Liver (tissue), 9 donors: ENCODE measurements around the gene YPEL4. TPM values are rescaled to one million over a fixed set of nuclear protein-coding genes. Genes with fewer than 3 reads are reported as not detected.

Experiments
- DNase-seq: peaks from one replicate; pipeline ENCODE4 v3.0.0-alpha.2; 2017; ENCODE audit warnings: low spot score
- H3K27ac ChIP-seq, 2 donors: one replicate each; pipeline ENCODE4 v1.7.0; 2013; ENCODE audit warnings: inconsistent platforms in 2 of 2, low read length in 2 of 2, control low read depth in 1 of 2, low read depth in 1 of 2, mild to moderate bottlenecking in 1 of 2
- H3K27me3 ChIP-seq, 4 donors: one replicate each; pipeline versions ENCODE4 v1.6.1 to v1.7.0; 2013; ENCODE audit warnings: low read length in 3 of 4, inconsistent platforms in 1 of 4, mild to moderate bottlenecking in 1 of 4, moderate library complexity in 1 of 4; ENCODE audit not compliant: control insufficient read depth in 4 of 4, insufficient read depth in 4 of 4
- H3K36me3 ChIP-seq, 4 donors: one replicate each; pipeline versions ENCODE4 v1.6.1 to v1.7.0; 2013; ENCODE audit warnings: low read length in 3 of 4, mild to moderate bottlenecking in 3 of 4, low read depth in 1 of 4, moderate library complexity in 1 of 4; ENCODE audit not compliant: control insufficient read depth in 4 of 4, insufficient read depth in 3 of 4
- H3K4me1 ChIP-seq, 4 donors: one replicate each; pipeline versions ENCODE4 v1.6.1 to v1.7.0; 2013; ENCODE audit warnings: low read length in 3 of 4, mild to moderate bottlenecking in 3 of 4, moderate library complexity in 1 of 4; ENCODE audit not compliant: control insufficient read depth in 4 of 4, insufficient read depth in 4 of 4
- H3K4me3 ChIP-seq, 3 donors: one replicate each; pipeline versions ENCODE4 v1.6.1 to v1.7.0; 2013; ENCODE audit warnings: low read length in 3 of 3, control low read depth in 1 of 3, low read depth in 1 of 3, mild to moderate bottlenecking in 1 of 3
- H3K9ac ChIP-seq, 2 donors: one replicate each; pipeline ENCODE4 v1.7.0; 2013; ENCODE audit warnings: low read length in 2 of 2, mild to moderate bottlenecking in 2 of 2, moderate library complexity in 2 of 2, control low read depth in 1 of 2, low read depth in 1 of 2
- H3K9me3 ChIP-seq, 4 donors: one replicate each; pipeline versions ENCODE4 v1.6.1 to v1.7.0; 2013; ENCODE audit warnings: low read length in 3 of 4; ENCODE audit not compliant: control insufficient read depth in 4 of 4
- ATF3 ChIP-seq: IDR thresholded peaks from 2 replicates; pipeline ENCODE4 v1.6.1; 2016; ENCODE audit warnings: antibody characterized with exemption
- CTCF ChIP-seq: fragments of 150-350 bp; IDR thresholded peaks from 2 replicates; pipeline ENCODE4 v1.5.1; 2017; ENCODE audit warnings: improper control_type of control experiment, low read depth, low read length; ENCODE audit not compliant: missing input control
- EGR1 ChIP-seq, 2 donors: IDR thresholded peaks; 2 replicates each; pipeline ENCODE4 v1.6.1; 2016 to 2018; ENCODE audit warnings: antibody characterized with exemption in 2 of 2, low read depth in 2 of 2
- FOXA1 ChIP-seq: IDR thresholded peaks from 2 replicates; pipeline ENCODE4 v1.6.1; 2016; ENCODE audit warnings: antibody characterized with exemption
- FOXA2 ChIP-seq: IDR thresholded peaks from 2 replicates; pipeline ENCODE4 v1.6.1; 2016; ENCODE audit warnings: antibody characterized with exemption
- GABPA ChIP-seq, 2 donors: IDR thresholded peaks in 1 of 2; conservative IDR thresholded peaks in 1 of 2; 2 replicates each; pipeline ENCODE4 v1.6.1; 2016; ENCODE audit warnings: antibody characterized with exemption in 2 of 2, mild to moderate bottlenecking in 1 of 2, moderate library complexity in 1 of 2
- HNF4A ChIP-seq, 2 donors: conservative IDR thresholded peaks; 2 replicates each; pipeline ENCODE4 v1.6.1; 2016; ENCODE audit warnings: antibody characterized with exemption in 2 of 2, mild to moderate bottlenecking in 2 of 2
- JUND ChIP-seq, 2 donors: IDR thresholded peaks; 2 replicates each; pipeline ENCODE4 v1.6.1; 2016; ENCODE audit warnings: antibody characterized with exemption in 2 of 2
- MAX ChIP-seq: IDR thresholded peaks from 2 replicates; pipeline ENCODE4 v1.6.1; 2016; ENCODE audit warnings: antibody characterized with exemption
- NR2F2 ChIP-seq: IDR thresholded peaks from 2 replicates; pipeline ENCODE4 v1.6.1; 2016; ENCODE audit warnings: antibody characterized with exemption
- RAD21 ChIP-seq, 2 donors: IDR thresholded peaks; 2 replicates each; pipeline ENCODE4 v1.6.1; 2016; ENCODE audit warnings: antibody characterized with exemption in 2 of 2, mild to moderate bottlenecking in 2 of 2
- REST ChIP-seq: IDR thresholded peaks from 2 replicates; pipeline ENCODE4 v1.6.1; 2016; ENCODE audit warnings: antibody characterized with exemption, mild to moderate bottlenecking
- RXRA ChIP-seq, 2 donors: IDR thresholded peaks; 2 replicates each; pipeline ENCODE4 v1.6.1; 2017 to 2018; ENCODE audit warnings: antibody characterized with exemption in 2 of 2, mild to moderate bottlenecking in 1 of 2
- SP1 ChIP-seq: IDR thresholded peaks from 2 replicates; pipeline ENCODE4 v1.6.1; 2018; ENCODE audit warnings: antibody characterized with exemption, mild to moderate bottlenecking
- TAF1 ChIP-seq: conservative IDR thresholded peaks from 2 replicates; pipeline ENCODE4 v1.6.1; 2016; ENCODE audit warnings: antibody characterized with exemption, mild to moderate bottlenecking
- YY1 ChIP-seq: IDR thresholded peaks from 2 replicates; pipeline ENCODE4 v1.6.1; 2016; ENCODE audit warnings: antibody characterized with exemption, mild to moderate bottlenecking
- WGBS: extraction: QIAGEN DNeasy Blood & Tissue Kit; methylation state at CpG from one replicate; pipeline ENCODE4 v1.1.7; 2013; 5-methylcytosine and 5-hydroxymethylcytosine counted together
- polyA plus RNA-seq, 2 donors: library from polyadenylated mRNA; stranded (reverse) in 1 of 2; unstranded in 1 of 2; fragments of 200-250 nt in 1 of 2; fragments of >200 nt in 1 of 2; fragmentation: Nextera tagmentation in 1 of 2; extraction: Ambion mirVana in 1 of 2; gene quantifications; one replicate each; pipeline versions ENCODE4 v1.2.1 to v1.2.3, GENCODE V29; 2013 to 2015
- total RNA-seq, 2 donors: library from RNA; depleted of rRNA; stranded (reverse); fragments of >200 nt; gene quantifications; one replicate each; pipeline ENCODE4 v1.2.3, GENCODE V29; 2014
- TF ChIP-seq, protein P1 (sequence below): IDR thresholded peaks from 2 replicates; pipeline ENCODE4 v1.6.1; 2016; ENCODE audit warnings: antibody characterized with exemption
- donor health status: healthy.
- donor health status: healthy.
- donor health status: healthy.
- donor health status: healthy.
- donor health status: healthy.

YPEL4 gene
- total and polyA plus RNA-seq, 4 donors, result 0.08 to 19.9 (median 0.22) TPM

- TF ChIP-seq FOXA2, result no peak
- TF ChIP-seq GABPA (IDR thresholded peaks at IDR 0.05 in 1 of 2, conservative IDR thresholded peaks at IDR 0.05 in 1 of 2), result no peak
- no peak for TF ChIP-seq HNF4A (conservative IDR thresholded peaks at IDR 0.05)
- TF ChIP-seq SP1, result no peak
- TF ChIP-seq EGR1 (IDR thresholded peaks at IDR 0.05; ENCODE audit: low read depth in 2 of 2), result no peak
- no peak for TF ChIP-seq RAD21 (IDR thresholded peaks at IDR 0.05)
- no peak for TF ChIP-seq ATF3
- no peak for DNase-seq
- H3K4me3 ChIP-seq, result no peak overlapping the region
- no peaks in the 10 kb centered on the region for H3K27me3 ChIP-seq
- H3K4me1 ChIP-seq, result peaks cover 11 to 35% (median 18%) of the 10 kb centered on the region in 4 donors
- WGBS, result 94% methylated on average over 3 of the region's 3 CpGs
- H3K36me3 ChIP-seq, result peaks cover 12 to 28% (median 26%) of the 10 kb centered on the region in 4 donors
- no peaks in the 10 kb centered on the region for H3K9me3 ChIP-seq
- no peak overlapping the region for H3K9ac ChIP-seq
- H3K27ac ChIP-seq, result peak overlapping the region in 1 of 2 donors; percentile 26
These were observed 48.4 kb downstream of the YPEL4 start for GRCh38 chr11:57601297-57601696.

DNA sequence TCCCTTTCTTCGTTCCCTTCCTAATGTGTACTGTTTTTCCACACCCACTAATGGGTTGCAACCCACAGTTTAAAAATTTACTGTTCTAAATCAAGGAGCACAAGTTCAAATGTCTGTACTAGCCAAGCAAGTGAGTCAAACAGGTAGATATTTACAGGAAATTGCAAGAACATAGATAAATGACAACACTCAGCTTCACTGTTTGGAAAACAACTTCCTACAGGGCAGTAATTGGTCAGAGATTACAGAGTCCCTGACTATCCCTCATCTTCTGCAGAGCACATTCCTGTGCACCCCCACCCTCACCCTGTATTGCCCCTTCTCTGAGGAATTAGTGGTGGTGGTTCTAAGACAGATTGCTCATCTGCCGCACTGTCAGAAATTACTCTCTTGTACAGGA lies 50.3 kb downstream of the YPEL4 start:
- H3K9ac ChIP-seq, result no peak overlapping the region
- H3K4me1 ChIP-seq, result peaks cover 11 to 38% (median 23%) of the 10 kb centered on the region in 4 donors
- no peak for DNase-seq
- peaks cover 6 to 18% (median 14%) of the 10 kb centered on the region in 4 donors for H3K36me3 ChIP-seq
- peak overlapping the region; percentile 81 to 92 (median 92) for H3K4me3 ChIP-seq
- TF ChIP-seq FOXA1, result no peak
- TF ChIP-seq, protein P1, sequence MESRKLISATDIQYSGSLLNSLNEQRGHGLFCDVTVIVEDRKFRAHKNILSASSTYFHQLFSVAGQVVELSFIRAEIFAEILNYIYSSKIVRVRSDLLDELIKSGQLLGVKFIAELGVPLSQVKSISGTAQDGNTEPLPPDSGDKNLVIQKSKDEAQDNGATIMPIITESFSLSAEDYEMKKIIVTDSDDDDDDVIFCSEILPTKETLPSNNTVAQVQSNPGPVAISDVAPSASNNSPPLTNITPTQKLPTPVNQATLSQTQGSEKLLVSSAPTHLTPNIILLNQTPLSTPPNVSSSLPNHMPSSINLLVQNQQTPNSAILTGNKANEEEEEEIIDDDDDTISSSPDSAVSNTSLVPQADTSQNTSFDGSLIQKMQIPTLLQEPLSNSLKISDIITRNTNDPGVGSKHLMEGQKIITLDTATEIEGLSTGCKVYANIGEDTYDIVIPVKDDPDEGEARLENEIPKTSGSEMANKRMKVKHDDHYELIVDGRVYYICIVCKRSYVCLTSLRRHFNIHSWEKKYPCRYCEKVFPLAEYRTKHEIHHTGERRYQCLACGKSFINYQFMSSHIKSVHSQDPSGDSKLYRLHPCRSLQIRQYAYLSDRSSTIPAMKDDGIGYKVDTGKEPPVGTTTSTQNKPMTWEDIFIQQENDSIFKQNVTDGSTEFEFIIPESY, result no peak
- TF ChIP-seq CTCF, result no peak
- no peak for TF ChIP-seq ATF3
- TF ChIP-seq HNF4A (conservative IDR thresholded peaks at IDR 0.05), result peak in 1 of 2 donors; percentile 29
- TF ChIP-seq SP1, result peak; percentile 19
- no peak for TF ChIP-seq REST
- TF ChIP-seq YY1, result peak; percentile 0
- TF ChIP-seq TAF1, result no peak
- peak; percentile 23 for TF ChIP-seq MAX
- TF ChIP-seq JUND (IDR thresholded peaks at IDR 0.05), result no peak
- TF ChIP-seq FOXA2, result no peak
- TF ChIP-seq NR2F2, result no peak
- peak; percentile 9 to 42 for TF ChIP-seq RXRA (IDR thresholded peaks at IDR 0.05)
- no peak for TF ChIP-seq GABPA (IDR thresholded peaks at IDR 0.05 in 1 of 2, conservative IDR thresholded peaks at IDR 0.05 in 1 of 2)
- WGBS, result 26% methylated on average over 2 of the region's 2 CpGs
- H3K9me3 ChIP-seq, result no peaks in the 10 kb centered on the region
- H3K27me3 ChIP-seq, result no peaks in the 10 kb centered on the region
- H3K27ac ChIP-seq, result peak overlapping the region; percentile 92 to 95
